GM12874 (cell line): Measurements from ENCODE around the gene CAMKK2.

Source experiments
- CTCF ChIP-seq: IDR thresholded peaks from 2 replicates; pipeline ENCODE4 v1.5.1; 2011; ENCODE audit warnings: low read depth, mild to moderate bottlenecking, control low read depth, low read length, moderate library complexity; ENCODE audit not compliant: insufficient read depth

Gene CAMKK2

GRCh38 chr12:121296618-121297434 lies at the start of gene CAMKK2:
CAMKK2 (minus strand) TSS chr12:121296709; CDS start chr12:121274526, 22,183 bp downstream.
- peak; percentile 35; the same call in 1 of the 2 replicates for TF ChIP-seq CTCF

GRCh38 chr12:121345151-121345815 lies 48.8 kb upstream of the CAMKK2 start:
- TF ChIP-seq CTCF: no peak

- TF ChIP-seq CTCF: no peak
Observed at GRCh38 chr12:121344506-121344905, 48.0 kb upstream of the CAMKK2 start.

GRCh38 chr12:121337416-121337815 lies 40.9 kb upstream of the CAMKK2 start:
- TF ChIP-seq CTCF: no peak

GRCh38 chr12:121334513-121335343 lies 38.2 kb upstream of the CAMKK2 start:
- TF ChIP-seq CTCF: peak; percentile 72

GRCh38 chr12:121333747-121334146 lies 37.2 kb upstream of the CAMKK2 start:
- no peak for TF ChIP-seq CTCF

GRCh38 chr12:121331248-121331647 lies 34.7 kb upstream of the CAMKK2 start:
- TF ChIP-seq CTCF: no peak
